ENCODE results near the gene IDH3G.
A peak's percentile ranks its signal among the peaks of the same experiment; 100 is the strongest.

The IDH3G gene

GRCh38 chrX:153766098-153766817 is 27.9 kb downstream of the IDH3G start:
- TF ChIP-seq FOXM1 (IDR thresholded peaks at IDR 0.05; ENCODE audit: borderline replicate concordance) (no peak), HDGF (IDR thresholded peaks at IDR 0.05; ENCODE audit: borderline replicate concordance) (no peak), LEF1 (IDR thresholded peaks at IDR 0.05; ENCODE audit: borderline replicate concordance) (no peak), FOXK2 (IDR thresholded peaks at IDR 0.05) (no peak), PKNOX1 (IDR thresholded peaks at IDR 0.05) (no peak), FOXA1 (IDR thresholded peaks at IDR 0.05) (no peak), ELF4 (IDR thresholded peaks at IDR 0.05) (no peak), SUZ12 (IDR thresholded peaks at IDR 0.05) (no peak), CTBP1 (IDR thresholded peaks at IDR 0.05; ENCODE audit: borderline replicate concordance) (no peak), SP1 (IDR thresholded peaks at IDR 0.05) (no peak), ARNT (IDR thresholded peaks at IDR 0.05) (no peak), L3MBTL2 (conservative IDR thresholded peaks at IDR 0.05) (no peak), NFRKB (IDR thresholded peaks at IDR 0.05) (no peak), ZNF384 (IDR thresholded peaks at IDR 0.05) (no peak)
- CTCF ChIA-PET, result interaction anchor here (0.7 to 2.2 kb wide), 3 partner anchors 157 to 180 kb away, joined by 3 to 10 read pairs (median 3); no protein-coding TSS in a partner anchor
- POLR2A ChIA-PET, result interaction anchor here (1.0 to 2.2 kb wide), 3 partner anchors 161 to 181 kb away, joined by 3 to 7 read pairs (median 3); no protein-coding TSS in a partner anchor
- no peak for DNase-seq (ENCODE audit: extremely low spot score)

GRCh38 chrX:153765138-153766079 is 28.8 kb downstream of the IDH3G start:
- TF ChIP-seq SP1 (IDR thresholded peaks at IDR 0.05) (no peak), PKNOX1 (IDR thresholded peaks at IDR 0.05) (no peak), FOXM1 (IDR thresholded peaks at IDR 0.05; ENCODE audit: borderline replicate concordance) (no peak), TARDBP (IDR thresholded peaks at IDR 0.05) (no peak)

GRCh38 chrX:153764786-153765137 is 29.4 kb downstream of the IDH3G start:
- no peak for TF ChIP-seq PKNOX1 (IDR thresholded peaks at IDR 0.05)
- no peak for TF ChIP-seq L3MBTL2 (conservative IDR thresholded peaks at IDR 0.05)
- no peak for TF ChIP-seq NFRKB (IDR thresholded peaks at IDR 0.05)
- no peak for TF ChIP-seq LEF1 (IDR thresholded peaks at IDR 0.05; ENCODE audit: borderline replicate concordance)
- no peak for TF ChIP-seq FOXM1 (IDR thresholded peaks at IDR 0.05; ENCODE audit: borderline replicate concordance)
- TF ChIP-seq SP1 (IDR thresholded peaks at IDR 0.05), result no peak
- no peak for TF ChIP-seq SUZ12 (IDR thresholded peaks at IDR 0.05)
- no peak for TF ChIP-seq TARDBP (IDR thresholded peaks at IDR 0.05)
- no peak for TF ChIP-seq ARNT (IDR thresholded peaks at IDR 0.05)
- ChIA-PET POLR2A (no interaction called here), CTCF (interaction anchor here (0.7 to 2.1 kb wide), 3 partner anchors 27 to 204 kb away, joined by 3 to 15 read pairs (median 3); no protein-coding TSS in a partner anchor)
- DNase-seq (ENCODE audit: extremely low spot score), result no peak

More at GRCh38 chrX:153765138-153766079, 28.8 kb downstream of the IDH3G start:
- POLR2A ChIA-PET, result interaction anchor here (1.0 to 2.2 kb wide), 3 partner anchors 162 to 182 kb away, joined by 3 to 7 read pairs (median 3); no protein-coding TSS in a partner anchor
- CTCF ChIA-PET, result interaction anchor here (0.7 to 2.2 kb wide), 3 partner anchors 26 to 181 kb away, joined by 3 to 10 read pairs (median 3); no protein-coding TSS in a partner anchor
- DNase-seq (ENCODE audit: extremely low spot score), result no peak

- no peak for TF ChIP-seq SP1 (IDR thresholded peaks at IDR 0.05)
- no peak for TF ChIP-seq NFRKB (IDR thresholded peaks at IDR 0.05)
- TF ChIP-seq TARDBP (IDR thresholded peaks at IDR 0.05), result no peak
- TF ChIP-seq BHLHE40 (IDR thresholded peaks at IDR 0.05; ENCODE audit: borderline replicate concordance), result no peak
- TF ChIP-seq LEF1 (IDR thresholded peaks at IDR 0.05; ENCODE audit: borderline replicate concordance), result no peak
- TF ChIP-seq ARNT (IDR thresholded peaks at IDR 0.05), result no peak
- DNase-seq (ENCODE audit: extremely low spot score), result peak; percentile 80
- ChIA-PET POLR2A (no interaction called here), CTCF (interaction anchor here (0.6 to 2.1 kb wide), 6 partner anchors 28 to 1256 kb away, joined by 3 to 15 read pairs (median 3); partner anchors contain the start of gene RENBP)
Observed at GRCh38 chrX:153763989-153764755, 30.0 kb downstream of the IDH3G start, which contains the start of gene PLXNB3. Gene PLXNB3, plus strand, starts transcription at chrX:153764249. Its CDS starts 1,287 bp downstream, at chrX:153765536.

DNA sequence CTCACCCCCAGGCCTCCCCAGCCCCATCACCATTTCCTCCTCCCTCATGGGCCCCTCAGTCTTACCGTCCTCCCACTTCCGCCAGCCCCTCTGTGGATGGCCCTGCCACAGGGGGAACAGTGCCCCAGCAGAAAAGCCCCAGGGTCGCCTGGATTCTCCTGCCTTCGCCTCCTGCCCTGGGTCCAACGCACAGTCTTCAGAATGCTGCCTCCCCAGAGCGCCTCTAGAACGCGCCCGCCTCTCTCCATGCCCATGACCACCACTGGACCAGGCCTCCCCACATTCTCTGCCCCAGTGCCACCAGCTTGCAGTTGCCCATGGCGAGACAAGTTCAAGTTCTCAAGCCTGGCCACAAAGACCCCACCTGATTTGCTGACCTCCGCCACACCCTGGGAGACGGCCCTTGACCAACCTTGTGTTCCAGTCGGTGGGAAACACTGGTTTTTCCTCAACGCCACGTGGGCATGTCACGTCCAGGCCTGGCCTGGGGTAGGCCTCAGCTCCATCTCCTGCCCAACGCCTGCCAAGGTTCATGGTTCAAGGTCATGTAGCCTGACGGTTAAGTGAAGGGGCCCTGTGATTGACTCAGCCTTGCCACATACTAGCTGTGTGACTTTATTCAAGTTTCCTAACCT is 30.8 kb downstream of the IDH3G start:
- POLR2A ChIA-PET, result no interaction called here
- no peak for DNase-seq (ENCODE audit: extremely low spot score)
- CTCF ChIA-PET, result interaction anchor here (0.6 to 2.1 kb wide), 7 partner anchors 8 to 1256 kb away, joined by 3 to 15 read pairs (median 3); partner anchors contain the start of gene RENBP
- TF ChIP-seq SUZ12 (IDR thresholded peaks at IDR 0.05) (no peak), CTBP1 (IDR thresholded peaks at IDR 0.05; ENCODE audit: borderline replicate concordance) (no peak), NFRKB (IDR thresholded peaks at IDR 0.05) (no peak), LEF1 (IDR thresholded peaks at IDR 0.05; ENCODE audit: borderline replicate concordance) (no peak), FOXM1 (IDR thresholded peaks at IDR 0.05; ENCODE audit: borderline replicate concordance) (no peak), HDGF (IDR thresholded peaks at IDR 0.05; ENCODE audit: borderline replicate concordance) (no peak)
